GM23248 (cell line): ENCODE results near the gene NAALADL1. TPM values are rescaled to one million over a fixed set of nuclear protein-coding genes. Genes with fewer than 3 reads are reported as not detected.

Experiments used
- DNase-seq: peaks from one replicate; pipeline ENCODE4 v3.0.0-alpha.2; 2015
- H2AFZ ChIP-seq: fragments of 200-600 bp; sonication (generic); 2 replicates; pipeline ENCODE4 v1.6.1; 2016; ENCODE audit warnings: antibody characterized with exemption
- H3F3A ChIP-seq: fragments of 200-600 bp; sonication (generic); 2 replicates; pipeline ENCODE4 v1.6.1; 2016; ENCODE audit warnings: mild to moderate bottlenecking, antibody characterized with exemption, mixed run types; ENCODE audit not compliant: insufficient read depth
- H3K27ac ChIP-seq: fragments of 200-600 bp; sonication (generic); 2 replicates; pipeline ENCODE4 v1.5.1; 2016; ENCODE audit warnings: mild to moderate bottlenecking
- H3K27me3 ChIP-seq: fragments of 200-600 bp; sonication (generic); replicated peaks from 2 replicates; pipeline ENCODE4 v1.6.1; 2016; ENCODE audit warnings: mild to moderate bottlenecking; ENCODE audit not compliant: insufficient read depth
- H3K36me3 ChIP-seq: fragments of 200-600 bp; sonication (generic); 2 replicates; pipeline ENCODE4 v1.6.1; 2016; ENCODE audit warnings: low read depth, mild to moderate bottlenecking
- H3K4me1 ChIP-seq: fragments of 200-600 bp; sonication (generic); 2 replicates; pipeline ENCODE4 v1.6.1; 2016; ENCODE audit warnings: mild to moderate bottlenecking; ENCODE audit not compliant: insufficient read depth
- H3K4me2 ChIP-seq: fragments of 200-600 bp; sonication (generic); one replicate; pipeline ENCODE4 v1.6.1; 2016; ENCODE audit warnings: mild to moderate bottlenecking; ENCODE audit not compliant: unreplicated experiment
- H3K4me3 ChIP-seq: fragments of 200-600 bp; sonication (generic); 2 replicates; pipeline ENCODE4 v1.5.1; 2016; ENCODE audit warnings: mild to moderate bottlenecking
- H3K79me2 ChIP-seq: fragments of 200-600 bp; sonication (generic); 2 replicates; pipeline ENCODE4 v1.6.1; 2016; ENCODE audit warnings: mild to moderate bottlenecking; ENCODE audit not compliant: insufficient read depth
- H3K9ac ChIP-seq: fragments of 200-600 bp; sonication (generic); 2 replicates; pipeline ENCODE4 v1.6.1; 2016; ENCODE audit warnings: mild to moderate bottlenecking
- H3K9me2 ChIP-seq: fragments of 200-600 bp; sonication (generic); 2 replicates; pipeline ENCODE4 v1.6.1; 2016; ENCODE audit warnings: mixed run types, mild to moderate bottlenecking, moderate library complexity; ENCODE audit not compliant: insufficient read depth
- H3K9me3 ChIP-seq: fragments of 200-600 bp; sonication (generic); one replicate; pipeline ENCODE4 v1.6.1; 2017; ENCODE audit warnings: low read depth
- H4K20me1 ChIP-seq: fragments of 200-600 bp; sonication (generic); 2 replicates; pipeline ENCODE4 v1.6.0; 2016; ENCODE audit not compliant: insufficient read depth
- EZH2 ChIP-seq: fragments of 200-600 bp; sonication (generic); IDR thresholded peaks from 2 replicates; pipeline ENCODE4 v1.6.1; 2018; ENCODE audit warnings: antibody characterized with exemption, mild to moderate bottlenecking; ENCODE audit not compliant: insufficient read depth, poor library complexity, severe bottlenecking
- EZH2phosphoT487 ChIP-seq: fragments of 200-600 bp; sonication (generic); IDR thresholded peaks from 2 replicates; pipeline ENCODE4 v1.6.1; 2018; ENCODE audit warnings: antibody characterized with exemption, moderate library complexity, mild to moderate bottlenecking, low read depth; ENCODE audit not compliant: insufficient read depth
- WGBS, 2 experiments: methylation state at CpG; one replicate each; pipeline ENCODE4 v1.1.6; 2015 to 2017; ENCODE audit warnings: low lambda C conversion rate in 2 of 2, low coverage in 1 of 2; ENCODE audit errors: missing lambda C conversion rate in 2 of 2; 5-methylcytosine and 5-hydroxymethylcytosine counted together
- in situ Hi-C: fragments of 300-500 bp; cut with MboI; formaldehyde crosslinking; loops from 2 replicates; pipeline ENCODE4 v1.15.0; 2020
- polyA plus RNA-seq: library from polyadenylated mRNA; unstranded; fragments of >200 nt; fragmentation: Nextera tagmentation; extraction: Ambion mirVana; gene quantifications from 2 replicates; pipeline ENCODE4 v1.2.1, GENCODE V29; 2016
- total RNA-seq: library from RNA; depleted of rRNA; stranded (reverse); fragments of >200 nt; shearing (Covaris generic); gene quantifications from 2 replicates; pipeline ENCODE4 v1.2.3, GENCODE V29; 2014

Gene NAALADL1
- total and polyA plus RNA-seq, 2 experiments from 2014 or later, result 26.6 to 40.7 TPM

- no peaks in the 10 kb centered on the region for H3K36me3 ChIP-seq
- TF ChIP-seq EZH2phosphoT487 (no peak), EZH2 (no peak)
- no peak overlapping the region for H3K4me3 ChIP-seq
- no peaks in the 10 kb centered on the region for H3K9me3 ChIP-seq
- DNase-seq, result no peak
- no peaks in the 10 kb centered on the region for H4K20me1 ChIP-seq
- no peaks in the 10 kb centered on the region for H3K79me2 ChIP-seq
- no peaks in the 10 kb centered on the region for H3K27me3 ChIP-seq
- 92 to 100% methylated on average over 5 to 6 of the region's 6 CpGs for WGBS, 2 experiments
- H3K9me2 ChIP-seq, result no peaks in the 10 kb centered on the region
- no peak overlapping the region for H3K27ac ChIP-seq
- no peak overlapping the region for H2AFZ ChIP-seq
- no peaks in the 10 kb centered on the region for H3F3A ChIP-seq
- in situ Hi-C loops, result no loop called here
- no peaks in the 10 kb centered on the region for H3K4me1 ChIP-seq
- H3K9ac ChIP-seq, result no peak overlapping the region
- no peak overlapping the region for H3K4me2 ChIP-seq
Measured at GRCh38 chr11:65056999-65057398, 1.4 kb downstream of the NAALADL1 start.

DNA sequence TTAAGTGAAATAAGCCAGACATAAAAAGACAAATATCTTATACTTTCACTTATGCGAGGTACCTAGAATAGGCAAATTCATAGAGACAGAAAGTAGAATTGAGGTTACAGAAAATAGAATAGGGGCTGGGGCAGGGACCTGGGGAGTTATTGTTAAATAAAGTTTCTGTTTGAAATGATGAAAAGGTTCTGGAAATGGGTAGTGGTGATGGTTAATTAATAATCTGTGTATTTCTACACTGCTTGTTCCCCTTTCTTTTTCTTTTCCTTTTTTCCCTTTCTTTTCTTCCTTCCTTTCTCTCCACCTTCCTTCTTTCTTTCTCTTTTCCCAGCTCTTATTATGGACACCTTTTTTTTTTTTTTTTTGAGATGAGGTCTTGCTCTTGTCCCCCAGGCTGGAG lies 2.8 kb downstream of the NAALADL1 start:
- no peaks in the 10 kb centered on the region for H3K36me3 ChIP-seq
- H3K4me2 ChIP-seq, result no peak overlapping the region
- no peaks in the 10 kb centered on the region for H3K9me3 ChIP-seq
- H3F3A ChIP-seq, result no peaks in the 10 kb centered on the region
- H3K9me2 ChIP-seq, result no peaks in the 10 kb centered on the region
- no peak overlapping the region for H2AFZ ChIP-seq
- 96 to 100% methylated on average over 1 of the region's 1 CpG for WGBS, 2 experiments
- H3K27ac ChIP-seq, result no peak overlapping the region
- in situ Hi-C loops, result no loop called here
- H3K4me1 ChIP-seq, result no peaks in the 10 kb centered on the region
- TF ChIP-seq EZH2phosphoT487 (no peak), EZH2 (no peak)
- DNase-seq, result no peak
- no peaks in the 10 kb centered on the region for H3K27me3 ChIP-seq
- H3K79me2 ChIP-seq, result no peaks in the 10 kb centered on the region
- no peak overlapping the region for H3K9ac ChIP-seq
- H4K20me1 ChIP-seq, result no peaks in the 10 kb centered on the region
- H3K4me3 ChIP-seq, result no peak overlapping the region

DNA sequence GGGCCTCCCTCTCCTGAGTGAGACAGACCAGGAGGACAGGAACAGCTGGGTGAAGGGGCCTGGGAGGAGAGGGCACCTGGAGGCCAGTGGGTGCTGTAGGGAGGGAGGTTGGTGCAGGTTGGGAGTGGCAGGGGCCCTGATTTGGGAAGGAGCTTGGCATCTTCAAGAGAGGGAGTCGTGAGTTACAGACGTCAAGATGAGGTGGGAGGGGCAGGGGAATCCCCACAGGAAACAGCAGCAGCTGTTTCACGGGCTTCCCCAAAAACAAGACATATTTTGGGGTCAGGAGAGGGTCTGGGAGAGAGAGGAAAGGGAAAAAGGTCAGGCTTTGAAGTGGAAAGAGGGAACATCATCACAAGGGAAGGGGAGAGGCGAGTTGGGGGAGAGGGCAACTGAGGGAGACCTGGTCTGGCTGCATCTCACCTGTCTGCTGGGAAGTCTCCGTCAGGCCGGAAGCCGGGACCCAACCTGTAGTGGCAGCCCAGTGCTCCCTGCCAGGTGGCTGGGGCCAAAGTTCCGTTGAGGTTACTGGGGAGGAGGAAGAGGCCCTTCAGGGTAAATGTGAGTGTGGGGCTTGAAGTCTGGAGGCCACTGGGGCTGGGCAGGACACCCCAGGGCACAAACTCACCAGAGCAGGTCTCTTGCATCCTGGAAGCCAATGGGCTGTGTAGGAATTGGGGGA lies 4.4 kb downstream of the NAALADL1 start:
- Histone ChIP-seq H3K9me2 (no peaks in the 10 kb centered on the region), H3K27ac (no peak overlapping the region), H4K20me1 (no peaks in the 10 kb centered on the region), H3K36me3 (no peaks in the 10 kb centered on the region), H3K4me1 (no peaks in the 10 kb centered on the region), H3K27me3 (no peaks in the 10 kb centered on the region), H3K4me2 (no peak overlapping the region), H3F3A (no peaks in the 10 kb centered on the region), H3K79me2 (no peaks in the 10 kb centered on the region), H2AFZ (no peak overlapping the region), H3K9ac (no peak overlapping the region), H3K4me3 (no peak overlapping the region), H3K9me3 (no peaks in the 10 kb centered on the region)
- 47 to 50% methylated on average over 8 of the region's 8 CpGs for WGBS, 2 experiments
- in situ Hi-C loops, result no loop called here
- DNase-seq, result no peak
- TF ChIP-seq EZH2, result no peak

DNA sequence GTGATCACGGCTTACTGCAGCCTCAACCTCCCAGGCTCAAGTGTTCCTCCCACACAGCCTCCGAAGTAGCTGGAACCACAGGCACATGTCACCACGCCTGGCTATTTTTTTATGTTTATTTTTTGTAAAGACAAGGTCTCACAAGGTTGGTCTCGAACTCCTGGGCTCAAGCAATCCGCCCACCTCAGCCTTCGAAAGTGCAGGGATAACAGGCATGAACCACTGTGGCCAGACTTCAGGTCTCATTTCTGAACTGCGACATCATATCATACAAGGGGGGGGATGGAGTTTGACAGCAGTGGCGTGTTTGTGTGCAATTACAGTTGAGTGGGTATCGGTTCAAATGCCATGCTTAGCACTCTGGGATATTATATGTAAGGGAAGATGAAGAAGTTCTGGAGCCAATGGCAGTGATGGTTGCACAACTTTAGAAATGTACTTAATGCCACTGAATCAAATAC lies 6.9 kb downstream of the NAALADL1 start:
- no peak for DNase-seq
- in situ Hi-C loops, result no loop called here
- Histone ChIP-seq H2AFZ (no peak overlapping the region), H3K27ac (no peak overlapping the region), H3K27me3 (no peaks in the 10 kb centered on the region), H3K4me2 (no peak overlapping the region), H3F3A (no peaks in the 10 kb centered on the region), H4K20me1 (no peaks in the 10 kb centered on the region), H3K79me2 (0 out of 2 replicates have a peak, but pooled peaks cover 3% of the 10 kb centered on the region), H3K9ac (no peak overlapping the region), H3K4me3 (no peak overlapping the region), H3K9me3 (no peaks in the 10 kb centered on the region), H3K9me2 (no peaks in the 10 kb centered on the region), H3K4me1 (peaks cover 4% of the 10 kb centered on the region; the same call in 1 of the 2 replicates), H3K36me3 (no peaks in the 10 kb centered on the region)
- WGBS, 2 experiments, result 71 to 74% methylated on average over 9 of the region's 9 CpGs
- TF ChIP-seq EZH2 (no peak), EZH2phosphoT487 (no peak)
